NCI-H1105 treated with DMSO at 0.1 percent for 48 hours (cell line): ENCODE data around the gene ZC3H12A.

Experiments used
- DNase-seq: peaks from one replicate; lab custom pipeline; 2025; lab: John Stamatoyannopoulos, UW

The ZC3H12A gene

DNA sequence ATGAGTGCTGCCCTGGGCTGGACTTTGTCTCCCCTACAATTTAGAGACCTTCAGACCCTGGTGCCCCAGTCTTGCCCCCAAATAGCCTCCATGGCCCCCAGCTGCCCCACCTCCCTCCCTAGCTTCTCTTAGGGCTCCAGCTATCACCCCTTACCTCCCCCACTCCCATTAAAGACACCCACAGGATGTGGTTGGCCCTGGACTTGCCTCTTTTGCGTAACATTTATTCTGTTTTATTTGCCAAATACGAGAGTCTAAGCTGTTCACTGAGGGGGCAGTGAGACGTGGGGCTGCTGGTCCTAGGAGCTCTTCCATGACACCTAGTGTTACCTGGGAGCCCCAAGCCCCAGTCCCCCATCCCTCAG lies 4.5 kb downstream of the ZC3H12A start:
- DNase-seq, result no peak

- no peak for DNase-seq
Measured at GRCh38 chr1:37479255-37480124, 5.1 kb downstream of the ZC3H12A start.

DNA sequence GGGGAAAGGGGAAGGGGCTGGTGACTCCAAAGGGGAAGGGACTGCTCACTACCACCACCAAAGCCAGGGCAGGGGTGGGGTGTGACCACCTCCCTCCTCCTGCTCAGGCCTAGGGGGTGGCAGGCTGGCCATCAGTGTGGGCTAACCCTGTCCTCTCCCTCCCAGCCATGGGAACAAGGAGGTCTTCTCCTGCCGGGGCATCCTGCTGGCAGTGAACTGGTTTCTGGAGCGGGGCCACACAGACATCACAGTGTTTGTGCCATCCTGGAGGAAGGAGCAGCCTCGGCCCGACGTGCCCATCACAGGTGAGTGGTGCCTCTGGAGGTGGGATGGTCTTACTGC lies 5.7 kb downstream of the ZC3H12A start:
- no peak for DNase-seq

- no peak for DNase-seq
Measured at GRCh38 chr1:37480581-37481288, 6.4 kb downstream of the ZC3H12A start.

- DNase-seq, result no peak
Measured at GRCh38 chr1:37481289-37482003, 7.1 kb downstream of the ZC3H12A start.

DNA sequence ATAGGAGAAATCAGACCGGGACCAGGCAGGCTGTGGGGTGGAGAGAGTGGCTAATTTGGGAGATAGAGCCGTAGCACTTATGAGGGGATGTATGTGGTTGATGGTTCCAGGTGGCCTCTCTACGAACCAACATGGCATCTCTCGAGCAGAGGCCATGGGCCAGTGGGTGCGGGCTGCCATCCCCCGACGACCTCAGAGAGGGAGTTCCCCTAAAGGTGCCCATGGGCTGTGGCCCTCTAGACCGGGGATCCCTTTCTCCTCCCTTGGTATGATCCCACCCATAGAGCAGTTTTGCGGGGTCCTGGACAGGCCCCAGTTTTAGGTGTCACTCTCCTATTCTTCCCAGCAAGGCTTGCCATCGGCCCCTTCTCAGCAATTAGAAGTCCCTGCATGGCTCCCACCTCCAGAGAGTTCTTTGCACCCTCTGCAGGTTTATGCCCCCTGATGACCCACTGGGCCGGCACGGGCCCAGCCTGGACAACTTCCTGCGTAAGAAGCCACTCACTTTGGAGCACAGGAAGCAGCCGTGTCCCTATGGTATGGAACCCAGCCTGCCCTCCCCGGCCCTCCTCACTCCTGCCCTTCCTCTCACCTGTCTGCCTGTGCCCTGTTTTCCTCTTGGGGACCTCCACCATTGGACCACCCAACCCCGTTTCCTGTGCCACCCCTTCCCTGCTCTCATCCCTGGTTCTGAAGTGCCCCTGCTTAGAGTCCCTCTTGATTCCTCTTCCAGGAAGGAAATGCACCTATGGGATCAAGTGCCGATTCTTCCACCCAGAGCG lies 7.8 kb downstream of the ZC3H12A start:
- no peak for DNase-seq

- no peak for DNase-seq
Measured at GRCh38 chr1:37482796-37483744, 8.7 kb downstream of the ZC3H12A start.

GRCh38 chr1:37483785-37484184 lies 9.4 kb downstream of the ZC3H12A start:
- no peak for DNase-seq

DNA sequence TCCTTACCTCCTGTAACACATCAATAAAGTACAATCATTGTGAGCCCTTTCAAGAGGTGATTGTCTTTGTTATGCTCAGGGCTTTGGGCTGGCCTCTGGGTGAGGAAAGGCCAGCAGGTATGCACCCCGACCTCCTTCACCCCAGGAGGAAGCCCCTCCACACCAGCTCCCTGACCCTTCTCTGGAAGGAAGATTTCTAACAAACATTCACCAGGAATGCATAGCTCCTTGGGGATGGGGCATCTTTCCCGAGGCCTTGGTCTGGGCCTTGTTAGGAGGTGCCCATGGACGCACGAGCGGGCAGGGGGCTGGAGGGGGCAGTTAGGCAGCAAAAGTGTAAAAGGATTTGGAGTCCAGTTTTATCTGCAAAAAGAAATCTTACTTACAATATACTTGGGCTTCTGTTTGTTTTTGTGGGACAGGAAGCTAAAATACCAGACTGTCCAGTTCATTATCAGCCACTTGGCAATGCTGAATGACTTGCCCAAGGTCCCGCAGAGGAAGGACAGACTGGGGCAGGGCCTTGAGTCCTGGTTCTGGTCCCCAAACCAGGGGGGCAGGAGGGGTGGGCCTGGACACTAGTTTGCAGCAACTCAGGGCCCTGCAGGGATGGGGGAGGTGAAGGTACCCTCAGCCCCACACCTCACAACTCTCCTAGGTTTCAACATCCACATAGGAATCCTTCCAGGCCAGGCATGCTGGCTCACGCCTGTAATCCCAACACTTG lies 10.1 kb downstream of the ZC3H12A start:
- DNase-seq, result no peak

- DNase-seq, result no peak
Measured at GRCh38 chr1:37485902-37486679, 11.7 kb downstream of the ZC3H12A start.

DNA sequence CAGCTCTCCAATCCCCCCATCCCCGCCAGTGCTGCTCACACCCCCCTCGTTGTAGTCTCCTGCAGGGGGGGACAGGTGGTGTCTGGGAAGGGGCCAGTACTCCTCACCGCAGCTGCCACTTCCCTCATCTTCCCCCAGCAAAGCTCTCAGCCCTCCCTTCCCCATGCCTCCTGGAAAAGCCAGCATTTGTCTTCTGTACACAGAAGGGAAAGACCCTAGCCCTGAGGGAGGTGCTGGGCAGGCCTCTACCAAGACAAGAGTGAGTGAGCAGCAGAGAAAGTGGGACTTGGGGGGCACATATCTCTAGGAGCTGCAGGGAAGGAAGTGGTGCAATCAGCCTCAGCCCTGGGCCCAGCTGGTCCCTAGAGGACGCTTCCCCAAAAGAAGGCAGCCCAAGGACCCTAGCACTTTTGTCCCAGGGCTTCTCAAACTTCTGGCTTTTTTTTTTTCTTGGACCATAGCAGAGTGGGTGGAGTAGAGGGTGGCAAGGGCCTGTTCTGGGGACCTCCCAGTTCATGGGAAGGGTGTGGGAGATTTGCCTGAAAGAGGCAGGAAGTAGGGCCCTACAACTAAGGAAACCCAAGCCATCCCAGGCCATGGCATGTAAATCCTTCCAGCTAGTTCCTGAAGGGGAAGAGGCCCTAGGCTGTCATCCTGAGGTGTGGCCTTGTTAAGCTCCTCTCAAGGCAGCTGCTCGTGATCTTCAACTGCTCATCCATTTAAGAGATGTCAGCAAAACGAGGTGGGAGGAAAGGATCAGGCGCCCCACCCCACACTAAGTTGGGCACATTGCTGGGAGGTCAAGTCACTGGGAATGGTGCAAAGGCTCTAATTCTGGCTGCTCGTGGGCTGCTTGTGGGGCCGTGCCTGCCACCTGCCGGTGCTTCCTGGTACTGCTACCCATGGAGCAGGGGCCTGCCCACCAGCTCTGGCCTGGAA lies 12.6 kb downstream of the ZC3H12A start:
- DNase-seq, result peak; percentile 35

DNA sequence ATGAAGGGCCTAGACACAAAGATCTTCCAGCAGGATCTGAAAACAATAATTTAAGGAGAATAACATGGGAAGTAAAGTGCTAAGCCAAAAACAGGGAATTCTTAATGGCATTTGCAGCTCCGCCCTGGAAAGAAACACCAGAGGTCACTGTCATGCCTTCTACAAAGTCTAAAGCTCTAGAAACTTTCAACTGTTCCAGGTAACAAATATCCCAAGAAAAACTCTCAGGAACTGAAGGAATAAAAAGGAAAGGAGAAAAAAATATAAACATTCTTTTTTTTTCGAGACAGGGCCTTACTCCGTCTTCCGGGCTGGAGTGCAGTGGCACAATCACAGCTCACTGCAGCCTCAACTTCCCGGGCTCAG lies 13.2 kb downstream of the ZC3H12A start:
- DNase-seq, result no peak

DNA sequence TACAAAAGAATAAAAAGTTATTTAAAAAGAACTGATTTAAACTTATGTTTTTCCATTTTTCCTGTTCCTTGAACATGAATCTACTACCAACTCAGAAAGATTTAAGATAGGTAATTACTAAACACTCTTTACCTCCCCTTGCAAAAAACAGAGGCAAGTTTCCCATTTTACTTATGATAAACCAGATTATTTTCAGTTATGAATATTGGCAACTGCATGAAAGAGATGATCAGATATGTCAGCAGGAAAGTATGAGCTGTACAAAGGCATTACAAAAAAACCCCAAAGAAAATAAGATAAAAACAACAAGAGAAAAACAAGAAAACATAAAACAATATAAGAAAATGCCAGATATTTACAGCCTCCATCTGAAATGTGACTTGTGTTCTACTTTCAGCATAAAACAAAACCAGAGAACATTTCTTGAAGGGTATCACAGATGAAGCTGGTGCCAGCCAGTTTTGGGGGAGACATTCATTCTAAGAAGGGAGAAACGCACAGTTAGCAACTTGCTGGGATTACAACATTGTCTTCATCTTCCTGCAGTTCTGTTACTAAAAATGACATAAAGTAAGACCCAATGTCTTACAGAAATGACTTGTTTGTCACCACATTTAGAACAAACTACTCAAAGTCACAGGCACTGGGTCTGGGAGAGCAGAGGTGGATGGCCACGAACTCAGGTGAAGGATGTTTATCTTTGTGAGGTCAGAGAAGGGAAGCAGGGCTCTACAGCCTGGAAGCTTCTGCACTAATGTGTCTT lies 19.1 kb downstream of the ZC3H12A start:
- no peak for DNase-seq

DNA sequence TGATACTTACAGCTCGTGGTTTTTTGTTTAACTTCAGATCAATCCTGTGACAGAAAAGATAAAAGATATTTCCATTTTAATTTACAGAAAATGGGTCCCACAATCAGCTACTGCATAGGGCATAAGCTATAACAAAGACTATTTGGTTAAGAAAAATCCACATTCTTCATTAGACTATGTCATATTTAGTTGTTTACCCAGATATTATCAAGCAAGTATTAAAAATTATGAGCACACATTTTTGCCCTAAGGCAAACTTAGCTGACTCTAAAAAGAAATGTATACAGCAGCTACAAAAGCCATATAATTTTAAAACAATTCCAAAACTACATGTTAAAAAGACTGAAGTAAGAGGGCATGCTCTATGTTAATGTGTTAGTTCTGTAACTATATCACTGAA lies 21.5 kb downstream of the ZC3H12A start:
- DNase-seq, result no peak

GRCh38 chr1:37497832-37498231 lies 23.5 kb downstream of the ZC3H12A start:
- DNase-seq, result peak; percentile 95

GRCh38 chr1:37498872-37499617 lies 24.7 kb downstream of the ZC3H12A start:
- DNase-seq, result peak; percentile 62

GRCh38 chr1:37501661-37502060 lies 27.3 kb downstream of the ZC3H12A start:
- no peak for DNase-seq
